BJ (cell line): ENCODE measurements around the gene MYO10. TPM values are rescaled to one million over a fixed set of nuclear protein-coding genes. Genes with fewer than 3 reads are reported as not detected.

Source experiments
- CTCF ChIA-PET: fragments of 350-600 bp; formaldehyde crosslinking; extraction: SDS; loops from one replicate; lab custom pipeline; 2021; ENCODE audit warnings: antibody characterized with exemption, inconsistent platforms; lab: Yijun Ruan, JAX
- POLR2A ChIA-PET: fragments of 300-600 bp; sonication (Branson Sonifier 250); formaldehyde crosslinking; extraction: SDS; loops from one replicate; lab custom pipeline; 2021; ENCODE audit warnings: antibody characterized with exemption; lab: Charles Lee
- DNase-seq: peaks from one replicate; pipeline ENCODE4 v3.0.0-alpha.2; 2011; ENCODE audit warnings: low read depth
- H3K27me3 ChIP-seq: 2 replicates; pipeline ENCODE4 v1.6.0; 2011; ENCODE audit warnings: low read length; ENCODE audit not compliant: control insufficient read depth, insufficient read depth
- H3K36me3 ChIP-seq: 2 replicates; pipeline ENCODE4 v1.5.1; 2011; ENCODE audit warnings: low read length; ENCODE audit not compliant: control insufficient read depth, insufficient read depth
- H3K4me3 ChIP-seq: 2 replicates; pipeline ENCODE4 v1.5.1; 2011; ENCODE audit warnings: low read depth, mild to moderate bottlenecking, control low read depth, low read length
- polyA plus RNA-seq: library from polyadenylated mRNA; depleted of rRNA; stranded (reverse); fragments of >200 nt; gene quantifications from 2 replicates; pipeline ENCODE4 v1.2.3, GENCODE V29; 2011
- TF ChIP-seq, protein P1 (sequence below): IDR thresholded peaks from 2 replicates; pipeline ENCODE4 v1.5.1; 2011; ENCODE audit warnings: low read depth, mild to moderate bottlenecking, control low read depth, inconsistent platforms, low read length, moderate library complexity; ENCODE audit not compliant: insufficient read depth

The MYO10 gene
- polyA plus RNA-seq, 1 experiment: 17.1 TPM

GRCh38 chr5:16855898-16856297, 80.2 kb downstream of the MYO10 start:
- no peak overlapping the region for H3K4me3 ChIP-seq
- ChIA-PET CTCF (interaction anchor here (0.8 to 1.2 kb wide), 5 partner anchors 9 to 333 kb away, joined by 3 to 4 read pairs (median 3); no protein-coding TSS in a partner anchor), POLR2A (interaction anchor here (0.6 to 0.7 kb wide), 2 partner anchors 16 to 81 kb away, joined by 3 read pairs; no protein-coding TSS in a partner anchor)
- TF ChIP-seq, protein P1, sequence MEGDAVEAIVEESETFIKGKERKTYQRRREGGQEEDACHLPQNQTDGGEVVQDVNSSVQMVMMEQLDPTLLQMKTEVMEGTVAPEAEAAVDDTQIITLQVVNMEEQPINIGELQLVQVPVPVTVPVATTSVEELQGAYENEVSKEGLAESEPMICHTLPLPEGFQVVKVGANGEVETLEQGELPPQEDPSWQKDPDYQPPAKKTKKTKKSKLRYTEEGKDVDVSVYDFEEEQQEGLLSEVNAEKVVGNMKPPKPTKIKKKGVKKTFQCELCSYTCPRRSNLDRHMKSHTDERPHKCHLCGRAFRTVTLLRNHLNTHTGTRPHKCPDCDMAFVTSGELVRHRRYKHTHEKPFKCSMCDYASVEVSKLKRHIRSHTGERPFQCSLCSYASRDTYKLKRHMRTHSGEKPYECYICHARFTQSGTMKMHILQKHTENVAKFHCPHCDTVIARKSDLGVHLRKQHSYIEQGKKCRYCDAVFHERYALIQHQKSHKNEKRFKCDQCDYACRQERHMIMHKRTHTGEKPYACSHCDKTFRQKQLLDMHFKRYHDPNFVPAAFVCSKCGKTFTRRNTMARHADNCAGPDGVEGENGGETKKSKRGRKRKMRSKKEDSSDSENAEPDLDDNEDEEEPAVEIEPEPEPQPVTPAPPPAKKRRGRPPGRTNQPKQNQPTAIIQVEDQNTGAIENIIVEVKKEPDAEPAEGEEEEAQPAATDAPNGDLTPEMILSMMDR: no peak
- no peaks in the 10 kb centered on the region for H3K27me3 ChIP-seq
- DNase-seq: no peak
- no peaks in the 10 kb centered on the region; the same call in 1 of the 2 replicates for H3K36me3 ChIP-seq

GRCh38 chr5:16855485-16855884, 80.6 kb downstream of the MYO10 start:
- H3K27me3 ChIP-seq: no peaks in the 10 kb centered on the region
- ChIA-PET CTCF (interaction anchor here (0.8 to 1.2 kb wide), 5 partner anchors 9 to 334 kb away, joined by 3 to 4 read pairs (median 3); no protein-coding TSS in a partner anchor), POLR2A (interaction anchor here (0.7 kb wide), 1 partner anchor 16 kb away, joined by 3 read pairs; no protein-coding TSS in a partner anchor)
- TF ChIP-seq, protein P1: no peak
- no peak overlapping the region for H3K4me3 ChIP-seq
- DNase-seq: no peak
- H3K36me3 ChIP-seq: no peaks in the 10 kb centered on the region; the same call in 1 of the 2 replicates

GRCh38 chr5:16854351-16854750, 81.7 kb downstream of the MYO10 start:
- Histone ChIP-seq H3K27me3 (no peaks in the 10 kb centered on the region), H3K4me3 (no peak overlapping the region), H3K36me3 (no peaks in the 10 kb centered on the region; the same call in 1 of the 2 replicates)
- TF ChIP-seq, protein P1: no peak
- CTCF ChIA-PET: interaction anchor here (0.6 kb wide), 1 partner anchor 313 kb away, joined by 3 read pairs; no protein-coding TSS in a partner anchor
- no peak for DNase-seq
- POLR2A ChIA-PET: no interaction called here

- TF ChIP-seq, protein P1: no peak
- Histone ChIP-seq H3K27me3 (no peaks in the 10 kb centered on the region), H3K4me3 (no peak overlapping the region), H3K36me3 (no peaks in the 10 kb centered on the region; the same call in 1 of the 2 replicates)
- ChIA-PET CTCF (interaction anchor here (0.6 kb wide), 1 partner anchor 314 kb away, joined by 3 read pairs; no protein-coding TSS in a partner anchor), POLR2A (no interaction called here)
- no peak for DNase-seq
These were observed 82.6 kb downstream of the MYO10 start for GRCh38 chr5:16853518-16853917.

DNA sequence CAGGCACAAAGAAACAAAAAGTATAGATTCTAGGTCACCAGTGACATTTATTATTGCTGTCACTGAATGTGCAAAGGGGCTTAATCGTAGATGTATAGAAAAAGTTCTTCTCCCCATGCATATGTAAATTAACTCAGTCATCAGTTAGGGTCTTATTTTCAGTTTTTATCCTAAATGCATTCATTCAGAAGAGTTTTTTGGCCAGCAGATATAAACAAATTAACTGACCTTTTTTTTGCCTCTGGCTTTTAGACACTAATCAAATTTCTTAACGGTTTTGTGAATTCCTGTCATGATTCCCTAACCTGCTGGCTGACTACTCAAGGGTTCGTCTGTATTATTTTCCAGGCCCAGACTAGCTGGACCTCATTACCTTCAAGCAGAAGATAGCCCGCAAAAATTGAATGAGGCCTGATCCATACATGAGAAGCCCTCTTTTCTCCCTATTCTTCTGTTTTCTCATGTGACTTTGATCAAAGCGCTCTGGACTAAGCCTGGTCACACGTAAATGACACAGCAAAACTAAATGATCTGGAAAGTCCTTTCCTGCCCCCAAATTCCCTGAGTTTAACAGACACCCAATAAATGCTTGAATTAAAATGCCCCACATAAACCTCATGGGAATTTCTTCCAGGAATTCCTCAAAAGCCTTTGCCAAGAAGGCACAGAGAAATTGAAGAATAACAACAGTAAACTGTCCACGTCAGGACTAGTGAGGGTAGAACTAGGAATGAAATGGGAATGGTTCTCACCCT, 83.7 kb downstream of the MYO10 start:
- ChIA-PET POLR2A (no interaction called here), CTCF (no interaction called here)
- TF ChIP-seq, protein P1: no peak
- no peak overlapping the region for H3K4me3 ChIP-seq
- H3K27me3 ChIP-seq: no peaks in the 10 kb centered on the region
- no peak for DNase-seq
- H3K36me3 ChIP-seq: no peaks in the 10 kb centered on the region
